Right ventricle myocardium inferior (tissue), 1 donor: Measurements from ENCODE around the gene XRRA1. TPM values are rescaled to one million over a fixed set of nuclear protein-coding genes. Genes with fewer than 3 reads are reported as not detected.
A peak's percentile ranks its signal among the peaks of the same experiment; 100 is the strongest.
"Not testable (repeated sequence)": the region's sequence is repeated elsewhere in the genome, so short reads cannot be mapped to it uniquely, and the experiment has no call there.

Experiments used
- ATAC-seq: fragments of 200-7000 bp; cut with Tn5 transposase; one replicate; pipeline ENCODE4 v1.9.1; 2020; ENCODE audit warnings: mild to moderate bottlenecking, moderate library complexity
- DNase-seq: peaks from one replicate; pipeline ENCODE4 v3.0.0; 2021; ENCODE audit errors: missing footprints
- intact Hi-C: fragments of 100-400 bp; cut with DNase I; formaldehyde crosslinking; loops from one replicate; pipeline ENCODE4 v1.11.0; 2022
- total RNA-seq: library from RNA; stranded (reverse); fragmentation: NEBNext Ultra II Directional; extraction: Animal tissue kit (Norgen Biotek cat#: 25700); gene quantifications from one replicate; pipeline ENCODE4 v1.2.1, GENCODE V29; 2021
- donor health status: DM: no; HTN: yes; CAD: no; lungs with severe emphysema.

Gene XRRA1
- total RNA-seq, 1 donor from 2014 or later = 6.6 TPM

- ATAC-seq (no peak), DNase-seq (no peak)
- intact Hi-C loops = no loop called here
Observed at GRCh38 chr11:74845978-74846517, 102.8 kb downstream of the XRRA1 start.

- DNase-seq = no peak
- ATAC-seq = peak; percentile 65
- intact Hi-C loops = no loop called here
Observed at GRCh38 chr11:74844865-74845264, 104.0 kb downstream of the XRRA1 start.

GRCh38 chr11:74844072-74844471, 104.8 kb downstream of the XRRA1 start:
- no peak for ATAC-seq
- intact Hi-C loops = no loop called here

GRCh38 chr11:74842967-74843366, 105.9 kb downstream of the XRRA1 start:
- ATAC-seq (peak; percentile 33), DNase-seq (no peak)
- intact Hi-C loops = no loop called here

More at GRCh38 chr11:74844072-74844471, 104.8 kb downstream of the XRRA1 start:
- DNase-seq = no peak

- no peak for DNase-seq
- intact Hi-C loops = no loop called here
- no peak for ATAC-seq
Observed at GRCh38 chr11:74840486-74840885, 108.4 kb downstream of the XRRA1 start.

- ATAC-seq (no peak), DNase-seq (no peak)
- intact Hi-C loops = no loop called here
Observed at GRCh38 chr11:74839971-74840370, 108.9 kb downstream of the XRRA1 start.

GRCh38 chr11:74839446-74839845, 109.4 kb downstream of the XRRA1 start:
- ATAC-seq = no peak
- DNase-seq = no peak
- intact Hi-C loops = no loop called here

GRCh38 chr11:74838188-74838587, 110.7 kb downstream of the XRRA1 start:
- no peak for ATAC-seq
- intact Hi-C loops = no loop called here
- DNase-seq = no peak

GRCh38 chr11:74837191-74837590, 111.7 kb downstream of the XRRA1 start:
- DNase-seq (no peak), ATAC-seq (no peak)
- intact Hi-C loops = no loop called here

GRCh38 chr11:74826901-74827300, 122.0 kb downstream of the XRRA1 start:
- DNase-seq = no peak
- intact Hi-C loops = no loop called here
- no peak for ATAC-seq

- DNase-seq, intact Hi-C loops, ATAC-seq: not testable (repeated sequence)
Observed at GRCh38 chr11:74825596-74825995, 123.3 kb downstream of the XRRA1 start.

GRCh38 chr11:74824285-74824982, 124.5 kb downstream of the XRRA1 start:
- DNase-seq (no peak), ATAC-seq (no peak)
- intact Hi-C loops = no loop called here

- no peak for DNase-seq
- intact Hi-C loops = no loop called here
- peak; percentile 44 for ATAC-seq
Observed at GRCh38 chr11:74822170-74822569, 126.7 kb downstream of the XRRA1 start.

- DNase-seq (no peak), ATAC-seq (no peak)
- intact Hi-C loops = no loop called here
Observed at GRCh38 chr11:74820763-74821162, 128.1 kb downstream of the XRRA1 start.

GRCh38 chr11:74819400-74819799, 129.5 kb downstream of the XRRA1 start:
- ATAC-seq = no peak
- no peak for DNase-seq
- intact Hi-C loops = no loop called here

GRCh38 chr11:74818283-74818946, 130.5 kb downstream of the XRRA1 start:
- ATAC-seq = no peak
- no peak for DNase-seq
- intact Hi-C loops = no loop called here

GRCh38 chr11:74816664-74817063, 132.2 kb downstream of the XRRA1 start:
- ATAC-seq = no peak
- intact Hi-C loops = no loop called here
- DNase-seq = no peak

GRCh38 chr11:74815966-74816365, 132.9 kb downstream of the XRRA1 start:
- intact Hi-C loops = no loop called here
- ATAC-seq (no peak), DNase-seq (no peak)

GRCh38 chr11:74809801-74810200, 139.1 kb downstream of the XRRA1 start:
- ATAC-seq (no peak), DNase-seq (no peak)
- intact Hi-C loops = loop anchor here (10.0 kb wide), 1 partner anchor 55 kb away; no protein-coding TSS in a partner anchor

GRCh38 chr11:74806267-74806666, 142.6 kb downstream of the XRRA1 start:
- ATAC-seq (peak; percentile 56), DNase-seq (no peak)
- intact Hi-C loops = loop anchor here (10.0 kb wide), 1 partner anchor 51 kb away; no protein-coding TSS in a partner anchor
